KMS-11 (cell line): Measurements from ENCODE around the gene FAM13A.

Experiments
- H2AFZ ChIP-seq: fragments of 200-600 bp; sonication (generic); 2 replicates; pipeline ENCODE4 v1.6.1; 2016; ENCODE audit warnings: antibody characterized with exemption, mixed run types, low read depth
- H3K27ac ChIP-seq: fragments of 200-600 bp; sonication (generic); 2 replicates; pipeline ENCODE4 v1.6.1; 2016; ENCODE audit warnings: mild to moderate bottlenecking, mixed run types
- H3K27me3 ChIP-seq: fragments of 200-600 bp; sonication (generic); 2 replicates; pipeline ENCODE4 v1.6.1; 2017; ENCODE audit warnings: mild to moderate bottlenecking, low read depth, mixed run types, moderate library complexity; ENCODE audit not compliant: insufficient read depth
- H3K36me3 ChIP-seq: fragments of 200-600 bp; sonication (generic); 2 replicates; pipeline ENCODE4 v1.6.1; 2017; ENCODE audit warnings: mild to moderate bottlenecking, mixed run types; ENCODE audit not compliant: insufficient read depth
- H3K4me1 ChIP-seq: fragments of 200-600 bp; sonication (generic); 2 replicates; pipeline ENCODE4 v1.6.1; 2016; ENCODE audit warnings: mild to moderate bottlenecking, low read depth, mixed run types; ENCODE audit not compliant: poor library complexity, severe bottlenecking
- H3K4me2 ChIP-seq: fragments of 200-600 bp; sonication (generic); 2 replicates; pipeline ENCODE4 v1.7.0; 2016; ENCODE audit warnings: mild to moderate bottlenecking, mixed run types
- H3K4me3 ChIP-seq: fragments of 200-600 bp; sonication (generic); IDR thresholded peaks from 2 replicates; pipeline ENCODE4 v1.6.1; 2017; ENCODE audit warnings: low read depth, low read length, mixed read lengths; ENCODE audit not compliant: insufficient read depth
- H3K79me2 ChIP-seq: fragments of 200-600 bp; sonication (generic); 2 replicates; pipeline ENCODE4 v1.6.1; 2016; ENCODE audit warnings: low read depth, mixed run types; ENCODE audit not compliant: insufficient read depth
- H3K9ac ChIP-seq: fragments of 200-600 bp; sonication (generic); 2 replicates; pipeline ENCODE4 v1.6.1; 2016; ENCODE audit warnings: mild to moderate bottlenecking, mixed run types
- H4K20me1 ChIP-seq: fragments of 200-600 bp; sonication (generic); 2 replicates; pipeline ENCODE4 v1.6.1; 2016; ENCODE audit warnings: mild to moderate bottlenecking, mixed run types; ENCODE audit not compliant: insufficient read depth
- TF ChIP-seq, protein P1 (sequence below): fragments of 200-600 bp; sonication (generic); conservative IDR thresholded peaks from 2 replicates; pipeline ENCODE4 v1.6.1; 2017; ENCODE audit warnings: low read depth, mild to moderate bottlenecking, antibody characterized with exemption, low read length, moderate library complexity, mixed read lengths

Gene FAM13A

DNA sequence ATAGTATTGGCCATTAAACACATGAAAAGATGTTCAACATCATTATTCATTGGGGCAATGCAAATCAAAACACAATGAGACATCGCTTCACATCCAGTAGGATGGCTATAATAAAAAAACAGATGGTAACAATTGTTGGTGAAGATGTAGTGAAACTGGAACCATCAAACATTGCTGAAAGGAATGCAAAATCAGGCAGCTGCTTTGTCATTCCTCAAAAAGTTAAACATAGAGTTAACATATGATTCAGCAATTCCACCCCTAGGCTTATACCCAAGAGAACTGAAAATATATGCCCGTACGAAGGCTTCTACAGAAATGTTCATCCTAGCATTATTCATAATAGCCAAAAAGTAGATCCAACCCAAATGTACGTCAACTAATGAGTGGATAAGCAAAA, 215.3 kb downstream of the FAM13A start:
- Histone ChIP-seq H2AFZ (no peak overlapping the region), H3K4me3 (no peak overlapping the region), H3K27ac (no peak overlapping the region), H3K79me2 (no peaks in the 10 kb centered on the region), H3K4me2 (no peak overlapping the region), H3K4me1 (no peaks in the 10 kb centered on the region), H3K9ac (no peak overlapping the region), H3K27me3 (no peaks in the 10 kb centered on the region), H3K36me3 (no peaks in the 10 kb centered on the region), H4K20me1 (no peaks in the 10 kb centered on the region)
- TF ChIP-seq, protein P1, sequence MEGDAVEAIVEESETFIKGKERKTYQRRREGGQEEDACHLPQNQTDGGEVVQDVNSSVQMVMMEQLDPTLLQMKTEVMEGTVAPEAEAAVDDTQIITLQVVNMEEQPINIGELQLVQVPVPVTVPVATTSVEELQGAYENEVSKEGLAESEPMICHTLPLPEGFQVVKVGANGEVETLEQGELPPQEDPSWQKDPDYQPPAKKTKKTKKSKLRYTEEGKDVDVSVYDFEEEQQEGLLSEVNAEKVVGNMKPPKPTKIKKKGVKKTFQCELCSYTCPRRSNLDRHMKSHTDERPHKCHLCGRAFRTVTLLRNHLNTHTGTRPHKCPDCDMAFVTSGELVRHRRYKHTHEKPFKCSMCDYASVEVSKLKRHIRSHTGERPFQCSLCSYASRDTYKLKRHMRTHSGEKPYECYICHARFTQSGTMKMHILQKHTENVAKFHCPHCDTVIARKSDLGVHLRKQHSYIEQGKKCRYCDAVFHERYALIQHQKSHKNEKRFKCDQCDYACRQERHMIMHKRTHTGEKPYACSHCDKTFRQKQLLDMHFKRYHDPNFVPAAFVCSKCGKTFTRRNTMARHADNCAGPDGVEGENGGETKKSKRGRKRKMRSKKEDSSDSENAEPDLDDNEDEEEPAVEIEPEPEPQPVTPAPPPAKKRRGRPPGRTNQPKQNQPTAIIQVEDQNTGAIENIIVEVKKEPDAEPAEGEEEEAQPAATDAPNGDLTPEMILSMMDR, result no peak

DNA sequence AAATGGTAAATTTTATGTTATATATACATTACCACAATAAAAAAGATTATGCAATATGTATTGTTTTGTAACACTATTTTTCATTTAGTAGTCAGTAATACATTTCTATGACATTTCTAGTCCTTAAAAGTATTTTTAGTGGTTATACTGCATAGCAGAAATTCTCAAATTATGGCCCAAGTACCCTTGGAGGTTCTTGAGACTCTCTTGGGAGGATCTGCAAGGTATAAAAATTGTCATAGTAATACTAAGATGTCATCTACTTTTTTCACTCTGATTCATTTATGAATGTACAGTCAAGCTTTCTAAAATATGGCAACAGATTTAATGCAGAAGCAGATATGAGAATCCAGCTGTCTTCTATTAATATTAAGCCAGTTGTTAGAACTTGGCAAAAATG, 220.8 kb downstream of the FAM13A start:
- no peaks in the 10 kb centered on the region for H3K4me1 ChIP-seq
- no peak overlapping the region for H3K9ac ChIP-seq
- no peak overlapping the region for H3K27ac ChIP-seq
- H3K4me3 ChIP-seq, result no peak overlapping the region
- no peaks in the 10 kb centered on the region for H3K79me2 ChIP-seq
- no peaks in the 10 kb centered on the region for H3K27me3 ChIP-seq
- no peak overlapping the region for H2AFZ ChIP-seq
- H4K20me1 ChIP-seq, result no peaks in the 10 kb centered on the region
- H3K36me3 ChIP-seq, result no peaks in the 10 kb centered on the region
- TF ChIP-seq, protein P1, result no peak
- H3K4me2 ChIP-seq, result no peak overlapping the region

DNA sequence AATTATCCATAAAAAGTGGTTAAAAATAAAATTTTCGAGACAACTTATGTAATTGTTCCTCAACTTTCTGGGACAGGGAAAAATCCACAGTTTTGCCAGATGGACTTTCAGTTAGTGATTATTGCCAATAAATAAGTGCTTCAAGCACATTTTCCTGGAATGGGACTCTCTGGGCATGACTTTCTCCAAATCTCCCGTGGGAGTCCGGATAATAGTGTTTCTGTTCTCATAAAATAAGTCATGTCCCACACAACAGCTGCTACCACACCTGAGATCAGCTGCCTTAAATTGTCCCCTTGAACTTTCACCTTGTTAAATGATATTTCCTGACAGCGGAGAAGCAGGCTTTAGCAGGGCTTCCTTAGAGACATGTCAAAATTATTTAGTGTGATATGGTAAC, 226.0 kb downstream of the FAM13A start:
- Histone ChIP-seq H3K79me2 (no peaks in the 10 kb centered on the region), H3K9ac (no peak overlapping the region), H3K4me3 (no peak overlapping the region)

DNA sequence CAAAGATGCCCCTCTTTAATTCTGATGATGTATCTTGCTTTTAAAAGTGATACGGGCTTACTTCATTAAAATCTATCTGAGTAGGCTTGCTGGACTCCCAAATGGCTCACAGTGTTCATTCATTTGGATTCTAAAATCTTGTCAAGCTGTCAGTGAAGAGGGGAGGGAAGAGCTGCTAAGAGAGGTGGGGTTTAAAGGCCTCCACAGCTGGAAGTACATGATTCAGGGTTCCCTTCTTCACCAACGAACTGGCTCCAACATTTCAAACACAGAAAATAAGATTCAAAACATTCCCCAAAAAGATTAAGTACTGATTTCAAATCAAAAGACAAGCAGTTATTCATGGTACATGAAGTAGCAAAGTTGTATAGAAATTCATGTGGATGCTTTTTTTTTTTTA, 226.4 kb downstream of the FAM13A start:
- no peak overlapping the region for H3K4me2 ChIP-seq
- H3K36me3 ChIP-seq, result no peaks in the 10 kb centered on the region
- no peak overlapping the region for H2AFZ ChIP-seq
- H3K27ac ChIP-seq, result no peak overlapping the region
- no peaks in the 10 kb centered on the region for H3K4me1 ChIP-seq
- TF ChIP-seq, protein P1, result no peak
- no peak overlapping the region for H3K9ac ChIP-seq
- H3K27me3 ChIP-seq, result no peaks in the 10 kb centered on the region
- H3K4me3 ChIP-seq, result no peak overlapping the region
- no peaks in the 10 kb centered on the region for H4K20me1 ChIP-seq
- H3K79me2 ChIP-seq, result no peaks in the 10 kb centered on the region

More for the DNA sequence above, 226.0 kb downstream of the FAM13A start:
- Histone ChIP-seq H3K4me2 (no peak overlapping the region), H3K4me1 (no peaks in the 10 kb centered on the region), H2AFZ (no peak overlapping the region), H4K20me1 (no peaks in the 10 kb centered on the region), H3K27me3 (no peaks in the 10 kb centered on the region), H3K27ac (no peak overlapping the region), H3K36me3 (no peaks in the 10 kb centered on the region)
- TF ChIP-seq, protein P1, result no peak
